Renal cortical epithelial cell (primary cell): Measurements from ENCODE around the gene AUTS2. TPM values are rescaled to one million over a fixed set of nuclear protein-coding genes. Genes with fewer than 3 reads are reported as not detected.

ENCODE experiments used
- DNase-seq: peaks from one replicate; pipeline ENCODE4 v3.0.0-alpha.2; 2011; ENCODE audit warnings: low read depth
- total RNA-seq: library from RNA; depleted of rRNA; stranded (reverse); fragments of >200 nt; gene quantifications from 2 replicates; pipeline ENCODE4 v1.2.3, GENCODE V29; 2014

The AUTS2 gene
- total RNA-seq, 1 donor from 2014 or later: 3.2 TPM

- no peak for DNase-seq
Observed at GRCh38 chr7:70743531-70744325, 1145.5 kb downstream of the AUTS2 start.

GRCh38 chr7:70744492-70744891 lies 1146.2 kb downstream of the AUTS2 start:
- DNase-seq: no peak

- DNase-seq: no peak
Observed at GRCh38 chr7:70749831-70750230, 1151.6 kb downstream of the AUTS2 start.

DNA sequence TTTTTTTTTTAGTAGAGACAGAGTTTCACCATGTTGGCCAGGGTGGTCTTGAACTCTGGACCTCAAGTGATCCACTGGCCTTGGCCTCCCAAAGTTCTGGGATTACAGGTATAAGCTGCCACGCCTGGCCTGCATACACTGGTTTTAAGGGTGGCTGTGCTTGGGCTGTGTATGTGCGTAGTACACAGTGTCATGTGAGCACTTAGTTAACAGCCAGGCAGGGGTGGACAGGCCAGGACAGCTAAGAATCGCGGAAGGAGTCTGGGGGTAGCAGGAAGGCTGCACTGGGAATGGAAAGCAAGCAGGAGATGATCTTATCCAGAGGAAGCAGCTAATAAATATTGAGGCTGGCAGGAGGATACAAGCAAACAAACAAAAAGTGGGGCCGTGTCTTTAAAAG lies 1153.6 kb downstream of the AUTS2 start:
- DNase-seq: no peak

GRCh38 chr7:70752794-70753241 lies 1154.5 kb downstream of the AUTS2 start:
- DNase-seq: peak; percentile 86

- no peak for DNase-seq
Observed at GRCh38 chr7:70756789-70757188, 1158.5 kb downstream of the AUTS2 start.

DNA sequence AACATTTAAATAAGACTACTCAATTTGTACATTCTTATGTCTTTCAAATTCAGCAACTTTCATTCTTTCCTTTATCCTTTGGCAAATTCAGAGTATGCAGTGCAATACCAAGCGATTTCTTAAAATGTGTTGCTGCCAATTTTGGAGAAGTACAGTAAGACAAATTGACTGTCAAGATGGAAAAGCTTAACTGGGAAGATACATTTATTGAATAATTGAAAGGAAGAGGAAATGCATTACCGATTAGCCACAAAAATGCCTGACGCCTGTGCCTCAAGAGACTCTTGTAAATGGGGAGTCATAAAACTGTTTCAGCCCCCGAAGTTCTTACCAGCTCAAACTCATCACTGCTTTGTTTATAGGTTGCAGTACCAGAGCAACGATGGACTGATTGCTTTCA lies 1160.4 kb downstream of the AUTS2 start:
- DNase-seq: no peak

DNA sequence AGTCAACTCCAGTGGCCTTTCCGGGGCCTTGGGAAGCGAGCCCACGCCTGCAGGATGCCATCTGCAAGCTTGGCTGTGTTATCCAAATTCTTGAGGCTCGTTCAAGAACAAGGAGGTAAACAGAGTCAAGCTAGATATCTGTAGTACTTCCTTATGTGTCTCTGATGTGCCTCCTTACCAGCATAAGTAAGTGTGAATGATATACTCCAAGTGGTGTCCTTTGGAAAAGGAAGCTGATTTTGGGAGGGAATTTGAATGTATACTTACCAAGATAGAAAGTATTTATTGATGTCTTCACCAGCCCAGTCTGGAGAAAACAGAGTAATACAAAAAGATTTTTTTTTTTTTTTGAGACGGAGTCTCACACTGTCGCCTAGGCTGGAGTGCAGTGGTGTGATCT lies 1161.4 kb downstream of the AUTS2 start:
- no peak for DNase-seq

DNA sequence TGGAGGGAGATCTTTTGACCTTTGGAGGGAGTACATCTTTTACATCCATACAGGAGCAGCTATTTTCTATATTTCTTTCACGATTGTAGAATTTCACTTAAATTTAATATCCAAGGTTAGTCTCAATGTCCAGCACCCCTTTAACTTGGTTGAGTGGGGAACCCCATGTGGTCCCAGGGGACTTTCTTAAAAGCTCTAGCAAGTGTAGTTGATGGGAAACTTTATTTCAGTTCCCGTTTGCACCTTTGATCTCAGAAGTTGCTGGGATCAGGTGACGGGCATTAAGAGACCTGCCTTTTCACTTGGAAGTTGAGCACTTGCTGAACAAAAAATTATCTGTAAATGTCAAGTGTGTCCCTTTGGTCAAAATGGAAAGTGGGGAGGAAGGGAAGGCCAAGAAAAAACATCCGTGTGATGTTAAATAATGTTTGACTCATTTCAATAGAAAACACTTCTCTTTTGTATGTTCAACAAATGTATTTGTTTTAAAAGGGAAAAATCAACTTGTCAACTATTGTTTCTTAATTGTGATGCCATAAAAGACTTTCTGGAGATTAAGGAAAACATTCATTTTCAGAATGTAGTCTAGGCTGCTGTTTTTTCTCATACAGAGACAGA lies 1163.5 kb downstream of the AUTS2 start:
- no peak for DNase-seq

DNA sequence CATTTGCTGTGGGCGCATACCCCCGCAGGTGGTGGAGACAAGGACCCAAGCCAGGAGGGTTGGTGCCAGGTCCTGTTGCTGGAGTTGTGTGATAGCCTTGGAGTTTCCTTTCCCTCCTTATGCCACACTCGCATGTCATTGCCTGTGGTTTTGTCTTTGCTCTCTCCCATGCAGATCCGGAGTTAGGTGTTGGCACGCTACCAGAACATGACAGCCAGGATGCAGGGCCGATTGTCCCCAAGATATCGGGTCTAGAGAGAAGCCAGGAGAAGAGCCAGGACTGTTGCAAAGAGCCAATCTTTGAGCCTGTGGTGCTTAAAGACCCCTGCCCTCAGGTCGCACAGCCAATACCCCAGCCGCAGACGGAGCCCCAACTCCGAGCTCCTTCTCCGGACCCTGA lies 1164.4 kb downstream of the AUTS2 start:
- DNase-seq: no peak

- no peak for DNase-seq
Observed at GRCh38 chr7:70763961-70764691, 1165.9 kb downstream of the AUTS2 start.

GRCh38 chr7:70764701-70765208 lies 1166.5 kb downstream of the AUTS2 start:
- DNase-seq: no peak

- DNase-seq: no peak
Observed at GRCh38 chr7:70765651-70766050, 1167.4 kb downstream of the AUTS2 start.

- DNase-seq: no peak
Observed at GRCh38 chr7:70766109-70766508, 1167.8 kb downstream of the AUTS2 start.

- DNase-seq: no peak
Observed at GRCh38 chr7:70766694-70767093, 1168.4 kb downstream of the AUTS2 start.

DNA sequence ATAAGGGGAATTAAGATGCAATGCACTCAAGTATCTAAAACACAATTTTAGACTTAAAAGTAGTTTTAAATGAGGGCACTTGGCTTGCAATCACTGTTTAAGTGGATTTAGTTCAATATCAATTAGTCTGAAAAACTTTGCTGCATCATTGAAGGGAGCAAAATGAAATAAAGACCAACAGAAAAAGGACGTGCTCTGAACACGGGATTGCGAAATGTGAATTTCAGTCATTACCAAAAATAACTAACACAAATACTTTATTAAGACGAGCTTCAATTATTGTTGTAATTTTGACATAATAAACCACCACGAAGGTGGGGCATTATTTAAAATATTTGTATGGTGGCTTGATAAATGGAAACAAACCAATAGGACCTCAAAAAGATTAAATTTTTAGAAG lies 1171.9 kb downstream of the AUTS2 start:
- DNase-seq: no peak

DNA sequence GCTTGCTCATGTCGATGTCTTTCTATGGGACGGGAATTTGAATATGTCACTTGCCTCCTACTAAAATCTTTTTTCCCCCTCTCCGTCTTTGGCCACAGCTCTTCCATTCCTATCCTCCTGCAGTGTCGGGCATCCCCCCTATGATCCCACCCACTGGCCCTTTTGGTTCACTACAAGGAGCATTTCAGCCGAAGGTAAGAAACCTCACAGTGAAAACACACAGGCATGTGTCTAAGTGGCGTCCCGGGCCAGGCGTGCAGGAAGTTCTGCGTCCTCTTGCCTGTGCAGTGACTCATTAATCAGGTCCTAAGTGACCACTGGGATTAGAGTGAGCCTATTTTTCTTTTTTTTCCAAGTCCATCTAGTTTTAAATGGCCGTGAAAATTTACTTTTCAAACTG lies 1173.2 kb downstream of the AUTS2 start:
- no peak for DNase-seq

GRCh38 chr7:70772891-70773290 lies 1174.6 kb downstream of the AUTS2 start:
- no peak for DNase-seq

GRCh38 chr7:70773406-70773805 lies 1175.1 kb downstream of the AUTS2 start:
- peak; percentile 59 for DNase-seq

GRCh38 chr7:70774950-70775527 lies 1176.8 kb downstream of the AUTS2 start:
- DNase-seq: peak; percentile 57

GRCh38 chr7:70775570-70776156 lies 1177.4 kb downstream of the AUTS2 start:
- peak; percentile 19 for DNase-seq

DNA sequence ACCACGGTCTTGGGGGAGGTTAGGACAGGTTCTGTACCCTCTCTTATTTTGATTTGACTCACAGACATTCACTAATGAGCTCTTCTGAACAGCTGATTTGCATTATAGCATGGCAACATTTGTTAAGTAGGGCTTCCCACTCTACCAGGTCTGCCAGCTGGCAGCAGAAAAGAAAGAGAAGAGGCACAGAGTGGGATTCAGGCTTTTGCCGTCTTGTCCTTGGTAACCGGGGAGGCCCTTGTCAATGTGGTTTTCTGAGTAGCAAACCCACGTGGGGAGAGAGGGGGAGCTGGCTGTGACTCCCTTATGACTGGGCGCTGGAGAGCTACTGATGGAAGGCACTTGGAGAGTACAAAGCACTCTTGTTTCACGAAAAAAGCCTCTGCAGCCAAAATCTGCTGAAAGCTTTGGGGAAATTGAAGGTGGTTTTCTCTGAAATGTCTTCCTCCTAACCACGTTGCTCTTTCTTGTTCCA lies 1178.4 kb downstream of the AUTS2 start:
- DNase-seq: no peak
